Brain pericyte (primary cell): ENCODE results near the gene SLC38A6.
A peak's percentile ranks its signal among the peaks of the same experiment; 100 is the strongest.

ENCODE experiments used
- DNase-seq: peaks from one replicate; pipeline ENCODE4 v3.0.0-alpha.2; 2012; ENCODE audit warnings: low read depth, low spot score

The SLC38A6 gene

DNA sequence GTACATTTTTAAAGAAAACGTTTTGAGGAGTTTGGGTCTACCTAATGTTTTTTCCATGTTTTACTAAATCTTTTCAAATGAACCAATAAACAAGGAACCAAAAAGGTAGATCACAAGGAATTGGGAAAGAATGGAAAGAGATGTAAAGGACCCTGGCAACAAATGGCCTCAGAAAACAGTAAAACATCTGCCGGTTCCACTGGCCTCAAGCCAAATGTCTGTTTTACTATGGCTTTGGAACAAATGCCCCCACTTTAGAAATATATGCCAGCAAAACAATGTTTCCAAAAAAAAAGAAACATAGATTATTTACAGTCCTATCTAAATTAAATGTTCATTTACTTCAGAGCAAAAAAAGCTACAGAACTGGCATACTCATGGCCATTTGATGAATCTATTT is 3.2 kb upstream of the SLC38A6 start:
- DNase-seq: no peak

DNA sequence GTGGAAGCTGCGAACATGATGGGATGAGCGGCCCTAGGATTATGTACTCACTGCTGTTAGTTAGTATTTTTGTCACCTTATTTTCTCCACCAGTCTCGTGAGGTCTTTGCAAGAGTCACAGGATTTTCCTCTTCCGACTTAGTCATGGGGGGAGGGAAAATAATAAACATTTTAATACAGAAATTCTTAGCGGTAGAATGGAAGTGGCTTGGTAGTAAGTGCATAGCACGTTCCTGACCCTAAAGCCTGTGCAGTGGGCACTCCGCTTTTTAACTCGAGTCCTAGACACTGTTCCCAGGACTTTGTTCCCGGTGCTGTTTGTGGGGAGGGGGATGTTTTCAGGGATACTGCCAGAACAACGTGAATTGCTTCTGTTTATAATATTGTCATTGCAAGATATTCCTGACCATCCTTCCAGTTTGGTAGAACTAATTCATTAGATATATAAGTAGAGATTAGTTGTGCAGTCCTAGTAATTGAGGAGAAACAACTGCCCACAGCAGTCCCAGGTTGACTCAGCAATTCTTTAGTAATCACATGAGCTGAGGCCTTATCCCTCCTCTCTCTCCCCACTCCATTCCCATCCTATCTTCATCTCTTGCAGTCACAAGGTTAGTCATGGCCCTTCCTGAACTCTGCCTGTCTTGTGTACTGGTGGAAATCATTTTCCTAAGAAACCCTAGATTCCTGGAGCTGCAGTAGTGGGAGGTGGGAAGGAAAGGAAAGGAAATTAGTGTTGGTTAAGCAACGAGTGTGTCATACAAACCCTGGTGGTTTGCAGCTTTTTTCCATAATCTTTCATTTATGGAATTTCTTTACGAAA is 799 bp downstream of the SLC38A6 start:
- peak; percentile 18 for DNase-seq

DNA sequence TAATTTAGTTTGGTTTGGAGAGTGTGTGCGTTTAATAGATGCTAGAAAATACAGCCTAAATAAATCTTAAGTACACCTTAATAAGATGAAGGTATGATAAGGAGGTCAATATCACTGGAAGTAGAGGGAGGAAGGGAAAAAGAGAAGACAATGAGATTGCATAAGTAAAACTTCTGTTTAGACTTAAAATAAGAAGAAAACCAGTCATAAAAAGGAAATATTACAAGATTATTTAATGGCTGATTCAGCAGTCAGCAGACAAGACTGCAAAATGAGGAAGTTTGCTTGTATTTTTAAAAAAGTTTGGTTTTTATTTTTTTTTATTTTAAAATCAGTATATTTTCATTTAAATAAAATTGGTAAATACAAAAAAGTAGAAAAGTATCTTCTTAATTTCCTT is 3.2 kb downstream of the SLC38A6 start:
- DNase-seq: no peak

DNA sequence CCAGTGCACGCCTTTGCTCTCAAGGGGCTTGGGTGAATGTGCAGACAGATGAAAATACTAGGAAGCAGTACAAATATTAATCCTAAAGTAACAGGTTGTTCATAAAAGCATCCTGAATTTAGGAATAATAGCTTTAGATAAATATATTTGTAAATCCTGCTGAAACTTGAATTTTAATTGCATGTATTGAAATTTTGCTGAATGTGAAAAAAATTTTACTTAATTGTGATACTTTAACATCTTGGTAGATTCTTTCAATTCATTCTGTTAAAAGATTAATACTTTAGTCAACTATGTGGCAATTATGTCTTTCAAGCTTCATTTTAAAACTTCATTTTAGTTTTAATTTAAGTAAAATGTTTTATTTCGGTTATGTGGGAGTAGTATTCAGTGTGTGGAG is 5.5 kb downstream of the SLC38A6 start:
- no peak for DNase-seq

DNA sequence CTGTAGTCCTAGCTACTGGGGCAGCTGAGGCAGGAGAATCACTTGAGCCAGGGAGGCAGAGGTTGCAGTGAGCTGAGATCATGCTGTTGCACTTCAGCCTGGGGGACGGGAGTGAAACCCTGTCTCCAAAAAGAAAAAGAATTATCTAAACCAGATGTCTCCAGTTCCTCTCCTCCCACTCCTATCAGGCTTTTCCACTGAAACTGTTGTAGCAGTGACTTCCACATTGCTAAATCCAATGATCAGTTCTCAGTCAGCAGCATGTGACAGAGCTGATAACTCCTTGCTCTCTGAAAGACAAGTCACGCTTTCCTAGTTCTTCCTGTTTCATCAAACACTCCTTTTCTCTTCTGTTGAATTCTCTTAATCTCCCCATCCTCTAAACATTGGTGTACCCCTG is 8.6 kb downstream of the SLC38A6 start:
- DNase-seq: no peak

DNA sequence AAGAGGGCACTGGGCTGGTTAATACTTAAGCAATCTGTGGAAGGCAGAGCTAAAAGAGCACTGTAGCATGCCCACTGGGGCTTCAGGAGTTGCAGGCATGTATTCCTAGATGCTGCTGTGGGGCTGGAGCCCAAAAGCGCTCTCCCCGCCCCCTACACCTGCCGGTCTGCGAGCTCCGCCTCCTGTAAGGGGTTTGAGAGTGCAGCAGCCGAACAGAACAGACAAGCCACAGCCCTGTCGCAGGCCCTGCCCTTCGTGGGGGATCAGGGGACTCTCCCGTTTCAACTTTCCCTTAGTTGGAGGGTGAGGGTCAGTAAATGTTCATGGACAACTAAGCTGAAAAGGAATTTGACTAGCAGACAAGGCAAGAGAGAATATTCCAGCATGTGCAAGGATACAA is 17.6 kb downstream of the SLC38A6 start:
- no peak for DNase-seq

DNA sequence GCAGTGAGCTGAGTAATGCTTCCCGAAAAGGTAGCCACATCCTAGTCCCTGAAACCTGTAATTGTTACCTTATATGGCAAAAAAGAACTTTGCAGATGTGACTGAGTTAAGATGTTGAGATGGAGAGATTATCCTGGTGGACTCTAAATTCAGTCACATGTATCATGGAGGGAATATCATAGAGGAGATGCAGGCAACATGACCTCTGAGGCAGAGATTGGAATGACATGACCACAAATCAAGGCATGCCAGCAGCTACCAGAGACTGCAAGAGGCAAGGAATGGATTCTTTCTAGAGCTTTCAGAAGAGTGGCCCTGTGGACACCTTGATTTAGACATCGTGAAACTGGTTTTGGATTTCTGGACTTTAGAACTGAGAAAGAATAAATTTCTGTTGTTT is 18.5 kb downstream of the SLC38A6 start:
- DNase-seq: no peak

DNA sequence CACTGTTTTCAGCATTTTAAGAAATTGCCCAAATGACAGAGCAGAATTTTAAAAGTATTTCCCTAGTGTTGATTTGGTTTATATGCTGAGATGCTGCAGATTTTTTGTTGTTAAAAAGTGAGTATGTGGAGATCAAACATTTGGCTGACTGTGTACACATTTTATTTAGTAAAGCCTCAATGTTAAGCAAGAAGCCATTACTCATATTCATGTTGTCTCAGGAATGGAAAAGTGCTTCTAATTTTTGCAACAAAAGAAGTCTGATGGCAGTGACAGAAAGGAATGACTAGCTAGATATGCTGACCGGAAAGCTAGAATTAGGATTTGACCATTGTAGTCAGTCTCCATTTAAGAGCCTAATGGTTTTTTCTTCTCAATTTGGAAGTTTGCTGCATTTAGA is 22.5 kb downstream of the SLC38A6 start:
- no peak for DNase-seq

DNA sequence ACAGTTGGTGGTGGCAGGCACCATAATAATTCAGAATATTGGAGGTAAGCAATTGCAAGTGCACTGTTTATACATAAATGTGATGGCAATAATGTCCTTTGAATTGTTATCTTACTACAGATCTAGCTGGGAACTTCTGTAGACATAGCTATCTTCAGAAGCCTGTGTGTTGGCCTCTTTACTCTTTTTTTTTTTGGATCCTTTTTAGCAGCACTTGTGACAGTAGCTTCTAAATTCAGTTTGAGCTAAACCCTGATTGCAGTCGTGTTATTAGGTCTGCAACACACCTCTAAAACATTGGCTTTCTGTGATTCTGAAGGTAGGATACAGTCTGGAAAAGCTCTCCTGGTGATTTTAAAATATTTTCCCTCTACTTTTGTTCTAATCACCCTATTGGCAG is 38.5 kb downstream of the SLC38A6 start:
- no peak for DNase-seq

DNA sequence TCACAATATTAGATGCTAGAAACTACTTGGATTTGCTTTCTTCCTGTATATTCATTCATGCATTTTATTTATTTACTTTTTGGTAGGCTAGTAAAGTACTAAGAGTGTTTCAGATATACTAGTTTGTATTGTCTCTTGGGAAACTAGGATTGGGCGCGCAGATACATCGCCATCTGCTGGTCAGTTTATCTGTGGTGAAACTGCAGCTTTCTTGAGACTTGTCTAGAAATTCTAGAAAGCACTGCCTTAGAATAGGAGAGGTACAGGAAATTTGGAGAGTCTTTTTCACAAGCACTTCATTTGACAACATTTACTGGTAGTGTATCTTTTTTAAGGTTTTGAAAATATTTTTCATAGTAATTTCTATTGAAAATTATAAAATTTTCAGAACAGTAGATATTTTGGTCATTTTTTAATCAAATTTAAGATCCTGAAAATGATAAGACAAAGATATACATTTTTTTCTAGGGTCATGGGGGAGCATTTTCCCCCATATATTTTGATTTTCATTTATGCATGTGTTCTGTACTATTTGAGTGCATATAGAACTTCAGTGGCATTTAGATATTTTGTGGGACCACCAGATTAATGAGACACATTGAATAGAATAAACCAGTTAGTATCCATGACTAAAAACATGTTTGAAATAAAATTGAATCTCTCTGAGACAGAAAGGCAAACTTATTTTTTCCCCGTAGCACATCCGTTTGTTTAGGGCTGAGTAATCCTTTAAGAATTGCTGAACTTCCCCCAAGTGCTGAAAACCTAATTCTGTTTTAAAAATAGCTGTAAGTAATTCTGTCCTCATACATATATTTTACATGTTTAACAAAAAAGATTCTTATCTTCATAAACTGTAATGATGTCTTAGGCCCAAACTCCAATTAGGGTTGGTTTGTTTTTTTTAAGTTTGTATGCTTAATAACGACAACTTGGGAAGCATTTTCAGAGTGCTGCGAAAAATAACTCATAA is 44.5 kb downstream of the SLC38A6 start:
- peak; percentile 37 for DNase-seq

DNA sequence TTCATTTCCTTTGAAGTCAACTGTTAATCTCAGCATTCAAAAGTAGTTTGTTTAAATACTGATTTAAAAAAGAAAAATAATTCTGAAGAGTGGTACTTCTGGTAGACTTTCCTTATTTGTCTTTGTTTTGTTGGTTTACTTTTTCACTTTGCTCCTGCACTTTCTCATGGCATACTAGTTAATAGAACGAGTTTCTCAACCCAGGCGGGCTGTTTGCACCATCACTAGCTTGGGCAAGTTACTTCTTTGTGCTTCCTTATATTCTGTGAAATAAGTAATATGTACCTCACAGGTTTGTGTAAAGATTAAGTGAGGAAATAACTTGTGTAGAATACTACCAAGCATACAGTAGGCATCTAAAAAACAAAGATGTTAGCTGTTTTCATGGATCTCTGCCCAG is 45.5 kb downstream of the SLC38A6 start:
- DNase-seq: no peak

DNA sequence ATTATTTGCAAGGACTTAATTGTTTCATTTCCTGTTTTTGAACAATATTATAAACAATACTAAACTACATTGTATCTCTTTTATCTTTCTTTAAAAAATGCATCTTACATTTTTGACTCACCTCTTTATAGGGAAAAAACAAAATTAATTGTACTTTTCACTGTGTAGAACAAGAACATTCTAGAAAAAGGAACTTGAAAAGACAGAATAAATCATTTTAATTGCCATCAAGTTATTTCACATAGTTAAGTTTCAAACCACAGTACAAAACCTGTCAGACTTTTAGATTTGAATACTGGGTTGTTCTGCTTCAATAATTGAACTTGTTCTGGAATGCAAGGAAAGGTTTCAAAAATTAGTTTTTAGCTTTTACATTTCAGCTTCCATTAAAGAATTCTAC is 50.0 kb downstream of the SLC38A6 start:
- DNase-seq: no peak

DNA sequence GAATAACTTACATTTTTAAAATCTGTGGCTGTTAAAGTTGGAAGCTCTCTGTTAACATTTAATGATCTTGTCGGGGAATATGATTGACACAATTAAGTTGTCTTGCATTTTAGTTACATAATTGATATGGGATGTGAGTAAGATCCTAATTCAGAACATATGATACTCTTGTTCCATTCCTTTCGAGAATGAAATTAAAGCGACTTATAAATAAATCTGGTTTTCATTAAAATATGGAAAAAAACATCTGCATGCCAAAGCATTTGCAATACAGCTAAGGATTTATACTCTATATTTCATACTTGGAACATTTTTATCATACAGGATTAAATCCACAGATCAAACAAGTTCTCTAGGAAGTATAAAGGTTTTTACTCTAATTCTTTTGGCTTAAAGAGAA is 52.0 kb downstream of the SLC38A6 start:
- no peak for DNase-seq

DNA sequence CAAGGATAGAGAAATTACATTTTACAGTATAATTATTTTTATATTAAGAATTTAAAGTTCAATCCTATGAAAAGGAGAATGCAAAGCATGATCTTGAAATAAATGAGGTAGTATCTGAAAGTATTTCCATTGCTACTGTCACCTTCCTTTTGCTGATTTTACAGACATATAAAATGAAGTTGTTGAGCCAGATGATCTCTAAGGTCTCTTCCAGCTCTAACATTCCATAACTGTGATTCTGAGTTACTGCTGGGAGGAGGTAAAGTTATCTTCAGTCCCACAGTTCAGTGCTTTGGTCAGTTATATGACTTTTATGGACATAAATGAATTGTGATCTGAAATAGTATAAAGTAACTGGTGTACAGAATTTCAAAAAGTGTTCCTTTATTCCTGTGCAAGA is 52.8 kb downstream of the SLC38A6 start:
- DNase-seq: no peak

DNA sequence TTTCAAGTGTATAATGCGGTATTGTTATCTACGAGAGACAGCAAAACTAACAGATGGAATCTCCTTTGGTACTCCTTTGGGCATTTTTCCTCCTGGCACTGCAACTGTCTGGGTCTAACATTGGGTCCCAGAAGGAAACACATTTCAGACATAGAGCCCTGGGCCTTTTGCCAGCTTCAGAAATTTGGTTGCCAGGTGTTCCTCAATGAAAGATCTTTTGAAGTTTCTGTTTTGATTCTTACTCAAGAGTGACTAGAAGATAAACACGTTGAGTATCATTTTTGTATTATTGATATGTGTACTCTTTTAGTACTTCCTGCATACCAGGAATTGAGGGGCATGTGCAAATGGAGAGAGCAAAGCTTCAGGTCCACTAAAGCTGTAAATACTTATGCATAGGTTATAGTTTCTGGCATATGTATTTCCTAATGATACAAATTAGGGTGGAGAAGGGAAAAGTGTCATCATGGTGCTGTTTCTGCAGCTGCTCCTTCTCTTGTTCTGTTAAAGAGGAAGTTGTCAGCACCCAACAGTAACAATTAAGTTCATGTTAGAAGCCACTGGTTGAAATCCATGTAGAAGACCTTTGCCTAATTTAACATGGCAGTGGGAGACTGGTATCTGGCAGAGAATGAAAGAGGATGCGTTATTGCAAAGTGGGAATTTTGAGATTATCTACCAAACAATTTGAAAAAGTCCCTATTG is 53.5 kb downstream of the SLC38A6 start:
- DNase-seq: no peak

DNA sequence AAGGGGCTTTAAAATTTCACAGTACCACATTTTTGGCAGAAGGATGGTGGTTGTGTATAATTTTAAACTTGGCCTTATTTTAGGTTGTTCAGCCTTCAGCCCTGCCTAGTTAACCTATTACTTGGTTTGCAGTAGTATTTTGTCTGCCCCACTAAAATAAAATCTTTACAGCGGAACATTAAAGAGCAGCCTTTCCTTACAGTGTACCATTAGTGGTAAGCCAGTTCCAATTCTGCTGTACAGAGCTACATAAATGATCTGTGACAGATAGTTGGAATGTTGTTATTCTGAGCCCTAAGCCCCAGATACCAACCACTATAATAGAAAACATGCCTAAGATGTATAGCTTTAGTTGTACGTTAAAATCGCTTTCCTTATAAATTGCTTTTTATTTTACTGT is 56.2 kb downstream of the SLC38A6 start:
- no peak for DNase-seq

DNA sequence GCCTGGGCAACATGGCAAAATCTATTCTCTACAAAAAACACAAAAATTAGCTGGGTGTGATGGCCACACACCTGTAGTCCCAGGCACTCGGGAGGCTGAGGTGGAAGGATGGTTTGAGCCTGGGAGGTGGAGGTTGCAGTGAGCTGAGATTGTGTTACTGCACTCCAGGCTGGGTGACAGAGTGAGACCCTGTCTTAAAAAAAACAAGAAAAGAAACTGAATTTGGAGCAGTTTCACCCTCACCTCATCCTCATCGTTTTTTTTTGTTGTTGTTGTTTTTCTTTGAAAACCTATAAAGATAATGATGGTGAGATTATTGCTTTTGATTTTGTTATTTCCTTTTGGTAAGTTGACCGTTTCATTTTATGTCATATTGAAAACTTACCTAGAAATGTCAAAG is 60.7 kb downstream of the SLC38A6 start:
- DNase-seq: no peak

DNA sequence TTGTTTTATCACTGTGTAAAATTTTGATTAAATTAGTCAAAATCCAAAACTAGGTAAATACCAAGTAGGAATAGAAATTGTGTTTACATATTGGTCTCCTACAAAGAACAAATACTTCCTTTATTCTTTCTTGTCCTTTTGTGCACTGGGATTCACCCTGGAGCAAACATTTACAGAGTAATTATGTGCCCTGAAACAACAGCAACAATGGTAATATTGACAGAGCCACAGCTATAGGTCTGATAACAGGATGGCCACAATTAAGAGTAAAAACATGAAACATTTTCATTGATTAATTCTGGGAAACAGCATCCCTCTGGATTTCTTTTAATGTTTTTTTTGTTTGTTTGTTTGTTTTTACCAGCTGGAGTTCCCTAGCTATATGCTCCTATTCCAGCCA is 61.2 kb downstream of the SLC38A6 start:
- DNase-seq: no peak

DNA sequence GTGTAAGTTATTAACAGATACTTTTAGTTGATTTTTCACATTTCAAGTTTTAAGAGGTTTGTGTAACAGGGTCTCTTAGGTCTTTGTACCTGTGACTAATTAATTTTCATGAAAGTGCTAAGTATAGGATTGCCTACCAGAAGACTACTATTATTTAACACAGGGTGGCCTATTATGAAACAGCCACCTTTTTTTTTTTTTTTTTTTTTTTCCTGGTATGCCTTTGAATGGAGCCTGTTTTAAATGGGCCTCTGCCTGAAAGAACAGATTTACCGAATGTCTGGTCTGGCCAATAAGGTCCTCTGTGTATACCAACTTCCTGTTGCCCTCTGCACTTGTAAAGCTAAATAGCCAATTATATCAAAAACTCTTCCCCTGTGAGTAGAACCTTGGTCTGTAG is 62.5 kb downstream of the SLC38A6 start:
- DNase-seq: no peak

DNA sequence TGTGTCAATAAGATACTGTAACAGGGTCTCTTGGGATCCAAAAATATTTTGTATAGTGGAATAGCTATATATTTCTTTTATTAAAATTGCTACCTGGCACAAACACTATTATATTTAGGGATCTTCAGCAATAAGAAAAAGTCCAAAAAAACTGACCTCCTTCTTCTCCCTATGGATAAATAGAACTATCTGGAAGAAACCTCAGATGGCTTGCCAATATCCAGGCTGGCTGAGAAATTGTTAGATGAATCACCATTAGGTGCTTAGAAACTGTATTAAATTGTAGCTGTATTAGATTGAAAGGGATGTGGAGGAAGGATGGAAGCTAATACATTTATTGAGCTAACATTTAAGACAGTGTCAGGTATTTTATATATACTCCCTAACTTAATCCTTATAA is 66.0 kb downstream of the SLC38A6 start:
- no peak for DNase-seq

DNA sequence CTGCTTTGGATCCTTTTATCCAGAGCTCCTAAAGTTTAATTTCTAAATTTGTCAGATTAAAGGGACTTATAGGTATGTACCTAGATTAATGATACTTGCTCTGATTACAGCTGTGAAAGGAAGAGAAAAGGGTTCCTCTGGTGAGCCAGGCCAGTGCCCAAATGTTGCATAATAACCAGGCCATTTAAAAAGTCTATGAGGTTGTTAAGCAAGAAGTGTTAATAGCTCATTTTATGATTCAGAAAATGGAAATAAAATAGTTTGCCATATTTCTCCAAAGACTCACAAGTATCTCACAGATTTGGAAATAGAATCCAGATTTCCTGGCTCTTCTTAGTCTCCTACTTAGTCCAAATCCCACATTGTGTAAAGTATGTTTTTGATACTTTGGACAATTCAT is 67.6 kb downstream of the SLC38A6 start:
- no peak for DNase-seq

DNA sequence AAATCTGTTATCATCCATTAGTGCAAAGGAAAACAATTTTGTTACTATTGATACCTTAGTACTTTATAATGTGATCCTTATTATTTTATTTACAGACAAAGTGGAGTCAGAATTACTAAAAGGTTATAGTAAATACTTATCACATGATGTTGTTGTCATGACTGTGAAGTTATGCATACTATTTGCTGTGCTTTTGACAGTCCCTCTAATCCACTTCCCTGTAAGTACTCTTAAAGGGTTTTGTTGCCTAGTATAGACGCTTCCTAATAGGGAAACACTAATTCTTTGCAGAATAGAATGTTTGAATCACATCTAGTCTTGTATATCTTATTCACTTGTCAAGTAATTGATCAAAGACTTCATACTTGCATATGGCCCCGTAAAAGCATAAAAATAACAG is 69.4 kb downstream of the SLC38A6 start:
- DNase-seq: no peak
